ENCODE results near the gene CD2.
"Not testable (repeated sequence)": the region's sequence is repeated elsewhere in the genome, so short reads cannot be mapped to it uniquely, and the experiment has no call there.

Gene CD2

GRCh38 chr1:116748272-116748671, 6.0 kb upstream of the CD2 start:
- DNase-seq: no peak
- no peak overlapping the region for H3K27ac ChIP-seq

DNA sequence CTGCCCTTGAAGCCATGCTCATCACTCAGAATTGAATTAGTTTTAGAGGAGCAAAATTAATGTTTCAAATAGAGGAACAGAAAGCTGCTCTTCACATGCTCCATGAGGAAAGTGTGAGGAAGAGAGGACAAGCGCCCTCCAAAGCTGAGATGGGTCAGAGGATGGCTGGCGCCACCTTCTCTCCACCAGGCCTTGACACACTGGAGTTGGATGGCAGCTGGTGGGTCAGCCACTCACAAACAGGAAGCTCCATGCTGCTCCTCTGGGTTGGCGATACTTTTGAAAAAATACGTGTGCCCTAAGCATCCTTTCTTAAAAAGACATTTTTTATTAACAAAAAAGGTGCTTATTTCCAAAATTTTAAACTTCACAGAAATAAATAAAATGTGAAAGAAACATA, 3.1 kb upstream of the CD2 start:
- no peaks in the 10 kb centered on the region for H3K27me3 ChIP-seq (replicated peaks)
- no peak overlapping the region for H3K27ac ChIP-seq
- no peaks in the 10 kb centered on the region for H3K36me3 ChIP-seq (replicated peaks)
- H3K4me3 ChIP-seq (ENCODE audit: low read depth, low read length): no peak overlapping the region
- in situ Hi-C loops (cut with HindIII; ENCODE audit: low pct_ligation_motif_present, low sequenced_read_pairs): no loop called here
- TF ChIP-seq CTCF (IDR thresholded peaks at IDR 0.05; ENCODE audit: low read depth, low read length, missing control alignments): no peak
- DNase-seq: no peak

More at GRCh38 chr1:116748272-116748671, 6.0 kb upstream of the CD2 start:
- TF ChIP-seq CTCF (IDR thresholded peaks at IDR 0.05; ENCODE audit: low read depth, low read length, missing control alignments): no peak
- in situ Hi-C loops (cut with HindIII; ENCODE audit: low pct_ligation_motif_present, low sequenced_read_pairs): loop anchor here (25.0 kb wide), 1 partner anchor 314 kb away; the partner anchor contains the start of gene TTF2
- H3K4me3 ChIP-seq (ENCODE audit: low read depth, low read length): no peak overlapping the region
- H3K27me3 ChIP-seq (replicated peaks): no peaks in the 10 kb centered on the region
- H3K36me3 ChIP-seq (replicated peaks): no peaks in the 10 kb centered on the region

- no peaks in the 10 kb centered on the region for H3K27me3 ChIP-seq (replicated peaks)
- no peak for DNase-seq
- H3K27ac ChIP-seq: no peak overlapping the region
- in situ Hi-C loops (cut with HindIII; ENCODE audit: low pct_ligation_motif_present, low sequenced_read_pairs): no loop called here
- TF ChIP-seq CTCF (IDR thresholded peaks at IDR 0.05; ENCODE audit: low read depth, low read length, missing control alignments): no peak
- H3K36me3 ChIP-seq (replicated peaks): no peaks in the 10 kb centered on the region
- H3K4me3 ChIP-seq (ENCODE audit: low read depth, low read length): no peak overlapping the region
Measured at GRCh38 chr1:116751621-116752020, 2.6 kb upstream of the CD2 start.

- no peak for DNase-seq
- Histone ChIP-seq H3K36me3 (replicated peaks) (no peaks in the 10 kb centered on the region), H3K4me3 (ENCODE audit: low read depth, low read length) (no peak overlapping the region), H3K27ac (no peak overlapping the region), H3K27me3 (replicated peaks) (no peaks in the 10 kb centered on the region)
- TF ChIP-seq CTCF (IDR thresholded peaks at IDR 0.05; ENCODE audit: low read depth, low read length, missing control alignments): no peak
- in situ Hi-C loops (cut with HindIII; ENCODE audit: low pct_ligation_motif_present, low sequenced_read_pairs): no loop called here
Measured at GRCh38 chr1:116753312-116753711, 918 bp upstream of the CD2 start.

GRCh38 chr1:116755066-116755465, 836 bp downstream of the CD2 start:
- no peak for TF ChIP-seq CTCF (IDR thresholded peaks at IDR 0.05; ENCODE audit: low read depth, low read length, missing control alignments)
- Histone ChIP-seq H3K36me3 (replicated peaks) (no peaks in the 10 kb centered on the region), H3K4me3 (ENCODE audit: low read depth, low read length) (no peak overlapping the region), H3K27me3 (replicated peaks) (no peaks in the 10 kb centered on the region), H3K27ac (no peak overlapping the region)
- DNase-seq: no peak
- in situ Hi-C loops (cut with HindIII; ENCODE audit: low pct_ligation_motif_present, low sequenced_read_pairs): no loop called here

DNA sequence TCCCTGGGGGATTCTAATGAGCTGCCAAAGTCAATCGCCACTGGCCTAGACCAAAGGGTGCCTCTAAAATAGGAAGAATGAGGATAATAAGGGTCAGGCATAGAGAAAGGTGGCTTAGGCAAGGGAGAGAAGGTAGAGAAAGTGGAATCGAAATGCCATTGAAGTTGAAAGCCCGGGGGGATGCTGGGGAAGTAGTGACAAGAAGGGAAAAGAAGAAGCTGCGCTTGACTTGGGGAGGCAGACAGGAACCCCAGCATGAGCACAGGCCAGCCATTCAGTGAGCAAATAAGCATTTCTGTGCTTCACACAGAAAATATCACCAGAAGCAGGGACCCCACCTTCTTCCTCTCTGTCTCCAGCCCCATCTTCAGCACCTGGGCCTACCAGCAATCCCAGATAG, 1.5 kb downstream of the CD2 start:
- no peak overlapping the region for H3K4me3 ChIP-seq (ENCODE audit: low read depth, low read length)
- in situ Hi-C loops (cut with HindIII; ENCODE audit: low pct_ligation_motif_present, low sequenced_read_pairs): no loop called here
- TF ChIP-seq CTCF (IDR thresholded peaks at IDR 0.05; ENCODE audit: low read depth, low read length, missing control alignments): no peak
- no peaks in the 10 kb centered on the region for H3K36me3 ChIP-seq (replicated peaks)
- H3K27me3 ChIP-seq (replicated peaks): no peaks in the 10 kb centered on the region
- DNase-seq: no peak
- H3K27ac ChIP-seq: no peak overlapping the region

GRCh38 chr1:116756092-116756491, 1.9 kb downstream of the CD2 start:
- H3K27ac ChIP-seq; DNase-seq; H3K36me3 ChIP-seq (replicated peaks); in situ Hi-C loops (cut with HindIII; ENCODE audit: low pct_ligation_motif_present, low sequenced_read_pairs); H3K4me3 ChIP-seq (ENCODE audit: low read depth, low read length); H3K27me3 ChIP-seq (replicated peaks): not testable (repeated sequence)

GRCh38 chr1:116758456-116758815, 4.2 kb downstream of the CD2 start:
- in situ Hi-C loops (cut with HindIII; ENCODE audit: low pct_ligation_motif_present, low sequenced_read_pairs); H3K27me3 ChIP-seq (replicated peaks); H3K36me3 ChIP-seq (replicated peaks); H3K4me3 ChIP-seq (ENCODE audit: low read depth, low read length); DNase-seq; H3K27ac ChIP-seq: not testable (repeated sequence)
